Measurements from ENCODE around the gene ZC3H7A. TPM values are rescaled to one million over a fixed set of nuclear protein-coding genes. Genes with fewer than 3 reads are reported as not detected.

The ZC3H7A gene
- total and polyA plus RNA-seq, 2 of the 8 experiments (the other 6 are each of a cell fraction or from before 2014, with no cell fraction given) = 32.0 to 55.9 TPM

DNA sequence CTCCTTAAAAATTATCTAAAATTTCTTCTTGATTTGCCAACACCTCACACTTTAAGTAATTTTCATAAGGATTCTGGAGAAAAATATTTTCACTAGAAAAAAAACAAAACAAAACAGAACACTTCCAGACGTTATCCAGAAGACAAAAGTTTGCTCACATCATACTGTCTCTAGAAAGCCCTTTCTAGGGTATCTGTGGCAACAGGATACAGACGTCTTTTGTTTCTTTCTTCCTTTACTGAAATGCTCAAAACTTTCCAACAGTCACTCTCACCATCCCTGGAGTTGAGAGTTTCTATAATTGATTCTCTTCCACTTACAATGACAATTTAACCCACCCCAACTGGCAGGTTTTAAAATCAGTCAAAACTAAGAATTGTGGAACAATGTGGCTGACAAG, 2.6 kb downstream of the ZC3H7A start:
- Histone ChIP-seq H3K79me1 (ENCODE audit: low read depth, low read length) (peaks cover 17% of the 10 kb centered on the region), H4K20me1 (replicated peaks in 1 of 2; ENCODE audit: control insufficient read depth in 1 of 2, insufficient read depth in 2 of 2, low read length in 2 of 2) (peaks cover 2 to 7% of the 10 kb centered on the region in 2 experiments), H2BK12ac (ENCODE audit: low read depth, low read length) (no peak overlapping the region), H4K91ac (replicated peaks; ENCODE audit: insufficient read length, low read length) (no peak overlapping the region), H3K9ac (replicated peaks in 1 of 4; ENCODE audit: extremely low read depth in 1 of 4, low read depth in 3 of 4, low read length in 3 of 4) (no peak overlapping the region), H3K18ac (ENCODE audit: extremely low read depth, low read length) (no peak overlapping the region), H3K27ac (ENCODE audit: low read depth, low read length) (no peak overlapping the region), H2AFZ (ENCODE audit: low read length) (no peak overlapping the region), H3K23me2 (ENCODE audit: low read depth, low read length) (peaks cover 4% of the 10 kb centered on the region; the same call in 1 of the 2 replicates), H2BK5ac (ENCODE audit: low read depth, low read length) (no peak overlapping the region), H3K4me2 (ENCODE audit: insufficient read depth in 1 of 2, low read depth in 2 of 2, low read length in 2 of 2) (no peak overlapping the region), H3K9me3 (ENCODE audit: insufficient read depth in 2 of 2, low read depth in 1 of 2, low read length in 1 of 2) (no peaks in the 10 kb centered on the region), H3K4me3 (ENCODE audit: extremely low read depth in 1 of 4, insufficient read depth in 2 of 4, low read depth in 3 of 4, low read length in 4 of 4) (no peak overlapping the region), H3K4me1 (replicated peaks in 1 of 4; ENCODE audit: control insufficient read depth in 3 of 4, insufficient read depth in 4 of 4, low read length in 3 of 4) (peaks cover 3 to 6% (median 3%) of the 10 kb centered on the region in 4 experiments; a peak in 5 of 7 replicates), H3K23ac (ENCODE audit: insufficient read length) (no peak overlapping the region), H2BK15ac (ENCODE audit: low read length) (no peak overlapping the region), H2AK5ac (ENCODE audit: low read depth, low read length) (no peak overlapping the region), H2BK120ac (replicated peaks; ENCODE audit: low read depth, low read length) (no peak overlapping the region), H3K79me2 (ENCODE audit: control insufficient read depth in 1 of 2, insufficient read depth in 2 of 2, low read length in 2 of 2) (peaks cover 22 to 67% of the 10 kb centered on the region in 2 experiments), H3K56ac (replicated peaks; ENCODE audit: insufficient read length, low read depth, low read length) (no peak overlapping the region), H3K27me3 (replicated peaks in 1 of 4; ENCODE audit: control insufficient read depth in 3 of 4, extremely low read depth in 1 of 4, insufficient read depth in 3 of 4, low read length in 3 of 4) (no peaks in the 10 kb centered on the region), H3K14ac (ENCODE audit: insufficient read length) (no peak overlapping the region), H3K4ac (replicated peaks; ENCODE audit: insufficient read length, low read depth, low read length) (no peak overlapping the region), H2BK20ac (ENCODE audit: low read length) (no peak overlapping the region), H3K36me3 (ENCODE audit: control insufficient read depth in 2 of 4, insufficient read depth in 4 of 4, low read length in 3 of 4) (no peaks in the 10 kb centered on the region; a peak in 1 of 8 replicates), H4K8ac (ENCODE audit: extremely low read depth, insufficient read depth, low read length) (no peak overlapping the region), H4K5ac (ENCODE audit: insufficient read length, low read depth, low read length) (no peak overlapping the region)
- 73% methylated on average over 2 of the region's 2 CpGs; no CpG with 5 or more reads in 1 of the 2 experiments for WGBS, 2 experiments (ENCODE audit: extremely low coverage in 1 of 2, insufficient coverage in 1 of 2, insufficient read length in 1 of 2, insufficient replicate concordance in 2 of 2, low coverage in 1 of 2, low lambda C conversion rate in 2 of 2, missing lambda C conversion rate in 1 of 2)
- DNase-seq (ENCODE audit: low read depth in 1 of 2, low spot score in 2 of 2) (no peak), FAIRE-seq (no peak)
- POLR2A ChIA-PET (ENCODE audit: partially characterized antibody) = interaction anchor here (1.8 kb wide), 2 partner anchors 12 to 56 kb away, joined by 3 to 5 read pairs; partner anchors contain the start of gene RSL1D1
- CTCF ChIA-PET (ENCODE audit: partially characterized antibody) = no interaction called here
- no peak for TF ChIP-seq TBP (IDR thresholded peaks at IDR 0.05; ENCODE audit: low read depth, low read length)
- no peak for TF ChIP-seq RAD21 (IDR thresholded peaks at IDR 0.05 in 1 of 2, conservative IDR thresholded peaks at IDR 0.05 in 1 of 2; ENCODE audit: low read depth in 2 of 2, low read length in 2 of 2)
- TF ChIP-seq SRF (IDR thresholded peaks at IDR 0.05; ENCODE audit: low read depth, low read length) = no peak
- no peak for TF ChIP-seq CTBP2 (IDR thresholded peaks at IDR 0.05; ENCODE audit: borderline replicate concordance, insufficient read depth, insufficient read length, low read length)
- no peak for TF ChIP-seq GABPA (IDR thresholded peaks at IDR 0.05; ENCODE audit: borderline replicate concordance, insufficient read depth, low read length)
- no peak for TF ChIP-seq SP2 (IDR thresholded peaks at IDR 0.05; ENCODE audit: low read length)
- TF ChIP-seq NANOG (IDR thresholded peaks at IDR 0.05; ENCODE audit: insufficient read depth, low read depth, low read length, poor library complexity, severe bottlenecking) = no peak
